GM12873 (cell line): ENCODE results near the gene CDC23.

ENCODE experiments used
- TF ChIP-seq, protein P1 (sequence below): IDR thresholded peaks from 2 replicates; pipeline ENCODE4 v1.5.1; 2012; ENCODE audit warnings: low read depth, mild to moderate bottlenecking, moderate library complexity, low read length, control low read depth; ENCODE audit not compliant: insufficient read depth; ENCODE audit errors: missing control alignments

Gene CDC23, protein sequence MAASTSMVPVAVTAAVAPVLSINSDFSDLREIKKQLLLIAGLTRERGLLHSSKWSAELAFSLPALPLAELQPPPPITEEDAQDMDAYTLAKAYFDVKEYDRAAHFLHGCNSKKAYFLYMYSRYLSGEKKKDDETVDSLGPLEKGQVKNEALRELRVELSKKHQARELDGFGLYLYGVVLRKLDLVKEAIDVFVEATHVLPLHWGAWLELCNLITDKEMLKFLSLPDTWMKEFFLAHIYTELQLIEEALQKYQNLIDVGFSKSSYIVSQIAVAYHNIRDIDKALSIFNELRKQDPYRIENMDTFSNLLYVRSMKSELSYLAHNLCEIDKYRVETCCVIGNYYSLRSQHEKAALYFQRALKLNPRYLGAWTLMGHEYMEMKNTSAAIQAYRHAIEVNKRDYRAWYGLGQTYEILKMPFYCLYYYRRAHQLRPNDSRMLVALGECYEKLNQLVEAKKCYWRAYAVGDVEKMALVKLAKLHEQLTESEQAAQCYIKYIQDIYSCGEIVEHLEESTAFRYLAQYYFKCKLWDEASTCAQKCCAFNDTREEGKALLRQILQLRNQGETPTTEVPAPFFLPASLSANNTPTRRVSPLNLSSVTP

DNA sequence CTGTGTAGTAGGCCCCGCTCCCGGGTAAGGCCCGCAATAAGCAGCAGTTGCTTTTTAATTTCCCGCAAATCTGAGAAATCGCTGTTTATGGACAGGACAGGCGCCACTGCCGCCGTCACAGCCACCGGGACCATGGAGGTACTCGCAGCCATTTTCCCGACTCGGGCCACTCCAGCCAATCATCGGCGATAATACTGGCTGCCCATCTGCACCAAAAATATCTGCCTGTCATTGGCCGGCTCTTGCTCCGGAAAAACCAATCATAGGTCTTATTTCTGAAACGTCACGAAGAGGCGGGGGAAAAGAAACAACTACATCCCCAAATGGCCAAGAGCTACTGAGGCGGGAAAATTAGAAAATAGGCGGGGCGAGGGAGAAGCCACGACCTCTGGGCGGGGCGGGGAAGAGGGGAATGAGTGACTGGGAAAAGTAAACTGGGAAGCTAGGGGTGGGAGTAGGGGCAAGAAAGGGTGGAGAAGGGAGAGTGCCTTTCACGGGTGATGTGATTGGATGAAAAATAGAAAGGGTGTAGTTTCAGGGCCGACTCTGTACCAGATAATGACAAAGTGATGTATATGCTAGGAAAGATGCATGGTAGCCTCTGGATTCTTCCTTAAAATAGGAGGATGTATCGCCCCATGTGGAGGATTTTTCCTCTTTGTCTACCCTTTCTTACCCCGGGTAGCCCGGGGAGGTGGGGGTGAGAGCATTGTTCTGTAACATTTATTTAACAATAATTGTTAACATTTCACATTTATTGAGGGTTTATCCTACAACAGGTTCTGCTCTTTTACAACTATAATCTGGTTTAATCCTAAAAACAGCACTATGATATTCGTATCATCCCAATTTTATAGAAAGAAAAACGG lies at the start of gene CDC23:
TSS of gene CDC23 (minus strand) at position 163 of the 869 bp plus-strand sequence. CDS start at position 152, 11 bp downstream.
- TF ChIP-seq, protein P1, sequence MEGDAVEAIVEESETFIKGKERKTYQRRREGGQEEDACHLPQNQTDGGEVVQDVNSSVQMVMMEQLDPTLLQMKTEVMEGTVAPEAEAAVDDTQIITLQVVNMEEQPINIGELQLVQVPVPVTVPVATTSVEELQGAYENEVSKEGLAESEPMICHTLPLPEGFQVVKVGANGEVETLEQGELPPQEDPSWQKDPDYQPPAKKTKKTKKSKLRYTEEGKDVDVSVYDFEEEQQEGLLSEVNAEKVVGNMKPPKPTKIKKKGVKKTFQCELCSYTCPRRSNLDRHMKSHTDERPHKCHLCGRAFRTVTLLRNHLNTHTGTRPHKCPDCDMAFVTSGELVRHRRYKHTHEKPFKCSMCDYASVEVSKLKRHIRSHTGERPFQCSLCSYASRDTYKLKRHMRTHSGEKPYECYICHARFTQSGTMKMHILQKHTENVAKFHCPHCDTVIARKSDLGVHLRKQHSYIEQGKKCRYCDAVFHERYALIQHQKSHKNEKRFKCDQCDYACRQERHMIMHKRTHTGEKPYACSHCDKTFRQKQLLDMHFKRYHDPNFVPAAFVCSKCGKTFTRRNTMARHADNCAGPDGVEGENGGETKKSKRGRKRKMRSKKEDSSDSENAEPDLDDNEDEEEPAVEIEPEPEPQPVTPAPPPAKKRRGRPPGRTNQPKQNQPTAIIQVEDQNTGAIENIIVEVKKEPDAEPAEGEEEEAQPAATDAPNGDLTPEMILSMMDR, result no peak

DNA sequence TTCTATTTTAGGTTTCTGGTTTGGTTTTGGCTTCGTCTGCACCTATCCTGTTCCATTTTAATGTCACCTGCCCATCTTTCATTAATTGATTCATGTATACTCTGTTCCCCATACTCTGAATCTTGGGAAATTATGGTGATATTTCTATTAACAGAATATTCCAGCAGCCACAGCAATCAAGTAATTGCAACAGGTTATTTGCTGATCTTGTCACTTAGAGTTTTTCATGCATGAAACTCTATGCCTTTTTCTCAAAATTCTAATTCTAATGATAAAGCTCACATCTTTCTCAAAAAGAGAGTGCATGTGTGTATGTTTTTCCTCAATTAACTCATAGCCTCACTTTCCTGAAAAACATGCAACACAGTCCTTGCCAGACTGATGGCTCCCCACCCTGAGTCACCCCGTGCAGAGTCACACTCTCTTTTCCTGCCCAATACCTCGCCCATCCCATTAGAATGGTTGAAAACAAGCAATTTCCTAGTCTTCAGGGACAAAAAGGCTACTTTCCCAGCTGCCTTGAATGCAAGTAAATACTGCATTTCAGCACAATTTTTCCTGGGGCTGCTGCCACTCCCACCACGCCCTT lies 45.7 kb upstream of the CDC23 start:
- TF ChIP-seq, protein P1, result no peak

DNA sequence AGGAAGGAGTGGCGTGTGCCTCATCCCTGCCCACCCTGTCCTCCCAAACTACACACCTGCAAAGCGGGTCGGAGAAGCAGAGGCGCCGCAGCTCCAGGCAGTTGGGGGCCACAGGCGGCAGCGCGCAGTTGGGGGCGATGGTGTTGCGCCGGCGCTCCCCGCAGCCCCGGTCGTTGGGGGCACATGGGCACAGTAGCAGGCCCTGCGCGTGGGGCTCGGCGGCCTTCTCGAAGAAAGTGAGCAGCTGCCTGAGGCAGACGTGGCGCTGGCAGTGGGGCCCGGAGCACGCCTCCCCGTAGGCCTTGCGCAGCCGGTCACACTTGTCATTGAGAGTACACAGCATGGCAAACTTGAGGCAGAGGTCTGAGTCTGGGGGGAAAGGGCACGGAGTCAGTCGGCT lies 44.5 kb upstream of the CDC23 start:
- TF ChIP-seq, protein P1, result no peak

DNA sequence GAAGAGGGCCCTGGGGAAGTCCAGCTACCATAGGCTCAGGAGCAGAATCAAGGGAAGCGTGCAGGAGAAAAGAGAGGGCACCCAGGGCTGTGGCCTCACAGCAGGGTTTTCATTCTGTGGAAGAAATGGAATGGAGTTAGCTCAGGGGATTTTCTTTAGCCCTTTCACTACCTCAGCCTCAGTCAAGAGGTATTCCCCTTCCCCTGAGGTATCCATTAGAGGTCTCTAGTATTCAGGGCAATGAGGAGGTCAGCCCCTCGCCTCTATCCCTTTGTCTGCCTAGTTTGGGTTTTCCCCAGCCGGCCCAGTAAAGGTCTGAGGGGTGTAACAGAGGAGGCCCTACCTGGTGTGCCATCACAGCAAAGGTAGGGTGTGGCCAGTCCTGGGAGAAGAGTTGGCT lies 39.8 kb upstream of the CDC23 start:
- TF ChIP-seq, protein P1, result no peak

DNA sequence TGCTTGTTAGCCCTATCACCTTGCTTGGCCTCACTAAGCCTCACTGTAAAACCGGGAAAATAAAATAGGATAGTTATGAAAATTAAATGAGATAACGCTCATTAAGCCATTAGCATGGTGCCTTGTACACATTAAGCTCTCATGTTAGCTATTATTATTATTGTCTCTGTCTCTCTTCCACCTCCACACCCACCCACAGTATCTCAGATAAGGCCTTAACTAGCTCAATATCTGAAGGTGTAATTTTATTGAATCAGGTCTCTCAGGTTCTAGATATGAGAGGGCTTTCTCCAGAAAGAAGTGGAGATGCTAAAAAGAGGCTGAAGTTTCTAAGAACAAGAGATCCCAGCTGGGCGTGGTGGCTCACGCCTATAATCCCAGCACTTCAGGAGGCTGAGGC lies 33.7 kb upstream of the CDC23 start:
- TF ChIP-seq, protein P1, result no peak

DNA sequence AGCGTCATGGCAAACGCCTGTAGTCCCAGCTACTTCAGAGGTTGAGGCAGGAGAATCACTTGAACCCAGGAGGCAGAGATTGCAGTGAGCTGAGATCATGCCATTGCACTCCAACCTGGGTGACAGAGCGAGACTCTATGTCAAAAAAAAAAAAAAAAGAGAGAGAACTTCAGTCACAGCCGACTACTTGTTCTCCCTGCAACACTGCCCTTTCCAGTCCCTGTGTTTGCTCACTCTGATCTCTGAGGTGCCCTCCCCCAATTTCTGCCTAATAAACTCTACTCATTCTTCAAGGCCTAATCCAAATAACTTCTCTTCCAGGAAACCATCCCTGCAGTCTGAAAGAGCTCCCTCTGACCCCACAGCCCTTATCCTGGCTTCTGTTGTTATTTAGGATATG lies 33.2 kb upstream of the CDC23 start:
- TF ChIP-seq, protein P1, result no peak
